WERI-Rb-1 (cell line): ENCODE results near the gene KDM4B.

Experiments used
- DNase-seq: peaks from one replicate; pipeline ENCODE4 v3.0.0-alpha.2; 2020
- H3K27ac ChIP-seq: fragments of 250-450 bp; sonication (Bioruptor Pico); 2 replicates; pipeline ENCODE4 v1.5.1; 2020; ENCODE audit warnings: mild to moderate bottlenecking, moderate library complexity
- H3K27me3 ChIP-seq: fragments of 250-450 bp; sonication (Bioruptor Pico); 2 replicates; pipeline ENCODE4 v1.5.1; 2021; ENCODE audit warnings: mild to moderate bottlenecking, low read depth, moderate library complexity; ENCODE audit not compliant: insufficient read depth, severe bottlenecking
- H3K36me3 ChIP-seq: fragments of 250-450 bp; sonication (Bioruptor Pico); 2 replicates; pipeline ENCODE4 v1.5.1; 2020; ENCODE audit warnings: mild to moderate bottlenecking, moderate library complexity
- H3K4me3 ChIP-seq: 2 replicates; pipeline ENCODE4 v1.5.1; 2011; ENCODE audit warnings: low read depth, mild to moderate bottlenecking, control low read depth, low read length
- H3K9me3 ChIP-seq: fragments of 250-450 bp; sonication (Bioruptor Pico); 2 replicates; pipeline ENCODE4 v1.5.1; 2021; ENCODE audit warnings: mild to moderate bottlenecking, moderate library complexity; ENCODE audit not compliant: severe bottlenecking
- CTCF ChIP-seq: IDR thresholded peaks from 2 replicates; pipeline ENCODE4 v1.5.1; 2011; ENCODE audit warnings: low read depth, mild to moderate bottlenecking, control low read depth, inconsistent platforms, low read length

Gene KDM4B

GRCh38 chr19:5110546-5110945, 141.6 kb downstream of the KDM4B start:
- Histone ChIP-seq H3K4me3 (no peak overlapping the region), H3K27ac (peak overlapping the region; percentile 5; the same call in 1 of the 2 replicates), H3K27me3 (no peaks in the 10 kb centered on the region), H3K36me3 (peaks cover 32% of the 10 kb centered on the region), H3K9me3 (no peaks in the 10 kb centered on the region)
- no peak for DNase-seq
- TF ChIP-seq CTCF, result no peak

GRCh38 chr19:5111051-5111450, 142.1 kb downstream of the KDM4B start:
- H3K9me3 ChIP-seq, result no peaks in the 10 kb centered on the region
- H3K27ac ChIP-seq, result peak overlapping the region; percentile 5; the same call in 1 of the 2 replicates
- no peak for TF ChIP-seq CTCF
- peaks cover 32% of the 10 kb centered on the region for H3K36me3 ChIP-seq
- peak; percentile 71 for DNase-seq
- H3K27me3 ChIP-seq, result no peaks in the 10 kb centered on the region
- H3K4me3 ChIP-seq, result no peak overlapping the region

DNA sequence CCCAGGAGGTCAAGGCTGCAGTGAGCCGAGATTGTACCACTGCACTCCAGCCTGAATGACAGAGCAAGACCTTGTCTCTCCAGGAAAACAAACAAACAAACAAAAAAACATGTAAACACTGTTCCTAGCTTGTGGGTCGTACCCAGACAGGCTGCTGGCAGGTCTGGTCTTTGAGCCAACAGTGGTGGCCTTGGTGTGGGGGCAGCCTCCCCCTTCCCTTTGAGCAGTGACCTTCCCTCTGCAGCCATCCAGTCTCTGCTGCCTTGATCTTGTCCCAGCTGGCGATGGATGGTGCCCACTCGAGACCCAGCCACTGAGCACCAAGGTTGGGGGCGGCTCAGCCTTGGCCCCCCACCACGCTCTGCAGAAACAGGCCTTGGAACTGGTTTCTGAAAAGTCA, 143.3 kb downstream of the KDM4B start:
- no peak for DNase-seq
- no peak for TF ChIP-seq CTCF
- no peaks in the 10 kb centered on the region for H3K27me3 ChIP-seq
- 0 out of 2 replicates have a peak overlapping the region, but pooled peaks have one; percentile 20 for H3K27ac ChIP-seq
- H3K9me3 ChIP-seq, result no peaks in the 10 kb centered on the region
- H3K4me3 ChIP-seq, result no peak overlapping the region
- H3K36me3 ChIP-seq, result peaks cover 30% of the 10 kb centered on the region

DNA sequence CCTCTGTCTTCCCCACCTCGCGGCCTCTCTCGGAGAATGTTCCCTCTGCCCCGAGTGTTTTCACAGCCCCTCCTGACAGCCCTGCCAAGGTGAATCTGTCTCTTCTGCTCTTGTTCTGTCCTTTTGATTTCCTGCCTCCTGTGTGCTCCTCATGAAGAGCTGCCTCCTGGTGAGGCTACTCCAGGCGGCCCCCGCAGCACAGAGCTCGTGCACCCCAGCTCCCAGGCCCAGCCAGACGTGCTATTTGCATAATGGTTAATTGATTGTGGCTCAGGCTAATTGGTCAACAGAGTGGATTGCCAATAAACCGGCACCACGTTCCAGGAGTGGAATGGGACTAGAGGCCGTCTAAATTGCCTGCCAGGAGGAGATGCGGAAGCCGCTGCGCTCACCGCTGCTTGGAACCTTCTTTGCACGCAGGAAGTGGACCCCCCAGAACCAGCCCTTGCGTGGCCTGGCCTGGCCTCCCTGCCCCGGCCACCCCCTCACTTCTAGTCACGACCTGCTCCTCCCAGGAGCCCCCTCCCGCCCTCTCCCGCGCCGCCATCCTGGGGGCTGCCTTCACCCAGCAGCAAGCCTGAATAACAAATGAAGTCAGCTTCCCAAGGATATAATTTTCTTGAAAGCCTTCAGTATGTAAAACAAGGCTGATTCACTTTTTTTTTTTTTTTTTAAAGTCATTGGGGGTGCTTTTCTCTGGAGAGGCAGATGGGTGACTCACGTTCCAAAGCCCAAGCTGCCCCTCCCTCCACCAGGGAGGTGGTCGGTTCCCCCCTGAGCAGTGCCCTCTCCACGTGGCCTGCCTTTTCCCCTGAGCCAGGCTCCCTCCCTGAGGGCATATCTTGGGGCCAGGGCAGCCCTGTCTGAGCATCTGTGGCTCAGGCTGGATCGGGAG, 144.0 kb downstream of the KDM4B start:
- Histone ChIP-seq H3K27me3 (no peaks in the 10 kb centered on the region), H3K27ac (no peak overlapping the region), H3K9me3 (no peaks in the 10 kb centered on the region), H3K36me3 (peaks cover 29% of the 10 kb centered on the region), H3K4me3 (no peak overlapping the region)
- TF ChIP-seq CTCF, result no peak
- no peak for DNase-seq

DNA sequence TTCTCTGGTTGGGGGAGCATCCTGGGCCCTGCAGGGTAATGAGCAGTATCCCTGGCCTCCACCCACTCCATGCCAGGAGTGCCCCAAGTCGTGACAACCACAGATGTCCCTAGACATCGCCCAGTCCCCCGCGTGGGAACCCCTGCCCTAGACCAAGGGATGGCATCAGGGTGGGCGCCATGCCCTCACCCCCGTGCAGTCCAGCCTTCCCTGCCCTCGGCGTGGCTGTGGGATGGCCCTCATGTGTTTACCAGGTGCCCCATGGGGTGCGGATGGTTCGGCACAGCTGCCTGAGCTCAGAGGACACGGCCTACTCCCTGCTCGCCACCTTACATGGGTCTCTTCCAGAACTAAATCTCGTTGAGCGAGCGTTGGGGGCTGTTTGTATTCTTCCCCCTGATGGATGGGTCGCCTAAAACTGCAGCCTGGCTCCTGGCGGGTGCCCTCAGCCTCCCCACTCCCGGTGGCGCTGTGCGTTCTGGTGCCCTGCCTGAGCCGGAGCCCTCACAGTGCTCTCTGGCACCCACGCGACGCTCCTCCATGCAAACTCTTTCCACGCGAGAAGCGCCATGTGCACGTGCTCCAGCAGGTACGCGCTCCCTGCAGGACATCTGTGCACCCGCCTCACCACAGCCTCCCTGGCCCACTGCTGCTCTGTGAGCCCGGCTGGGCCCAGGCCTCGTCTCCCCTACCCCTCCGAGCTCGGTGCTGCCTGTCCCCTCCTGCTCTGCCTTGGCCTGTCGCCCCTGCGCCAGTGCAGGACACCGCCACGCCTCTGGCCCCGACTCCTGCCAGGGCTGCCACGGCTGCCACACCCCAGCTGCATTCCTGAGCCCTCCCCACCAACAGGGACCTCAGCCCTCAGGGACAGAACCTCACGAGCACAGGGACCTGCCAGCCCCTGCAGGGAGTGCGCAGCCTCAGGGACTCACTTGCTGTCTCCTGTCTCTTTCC, 145.0 kb downstream of the KDM4B start:
- Histone ChIP-seq H3K9me3 (no peaks in the 10 kb centered on the region), H3K36me3 (peaks cover 33% of the 10 kb centered on the region), H3K4me3 (no peak overlapping the region), H3K27me3 (no peaks in the 10 kb centered on the region), H3K27ac (no peak overlapping the region)
- TF ChIP-seq CTCF, result no peak
- DNase-seq, result no peak
